HepG2 (cell line): ENCODE results near the gene BATF3. TPM values are rescaled to one million over a fixed set of nuclear protein-coding genes. Genes with fewer than 3 reads are reported as not detected.
A peak's percentile ranks its signal among the peaks of the same experiment; 100 is the strongest.

Source experiments
- CCDC6 ChIP-seq: sonication (generic); formaldehyde crosslinking; IDR thresholded peaks from 2 replicates; pipeline ENCODE4 v1.8.1; 2022; ENCODE audit warnings: mild to moderate bottlenecking, missing genetic modification reagents, moderate library complexity
- ELF3 ChIP-seq: IDR thresholded peaks from 2 replicates; pipeline ENCODE4 v1.6.1; 2016; ENCODE audit warnings: missing genetic modification reagents, missing compliant biosample characterization
- FOXP1 ChIP-seq, 2 experiments: fragments of 450-650 bp in 1 of 2; IDR thresholded peaks; 2 replicates each; pipeline ENCODE4 v1.6.1; 2017 to 2018; ENCODE audit warnings: antibody characterized with exemption in 1 of 2
- HCFC1 ChIP-seq: fragments of 150-350 bp; IDR thresholded peaks from 2 replicates; pipeline ENCODE4 v1.6.1; 2014; ENCODE audit warnings: low read depth, low read length
- IRF2 ChIP-seq: IDR thresholded peaks from 2 replicates; pipeline ENCODE4 v1.6.1; 2018; ENCODE audit warnings: missing genetic modification reagents, missing compliant biosample characterization
- KDM6A ChIP-seq: IDR thresholded peaks from 2 replicates; pipeline ENCODE4 v1.6.1; 2016; ENCODE audit warnings: low read depth
- MBNL3 ChIP-seq: fragments of 250-450 bp; sonication (Bioruptor Pico); conservative IDR thresholded peaks from 2 replicates; pipeline ENCODE4 v1.8.0; 2022; ENCODE audit warnings: mild to moderate bottlenecking, inconsistent platforms
- MED1 ChIP-seq: sonication (generic); formaldehyde crosslinking; IDR thresholded peaks from 2 replicates; pipeline ENCODE4 v1.4.0; 2020; ENCODE audit warnings: missing genetic modification reagents
- NR2F2 ChIP-seq: IDR thresholded peaks from 2 replicates; pipeline ENCODE4 v1.6.1; 2012; ENCODE audit warnings: low read depth, inconsistent platforms, borderline replicate concordance
- TSC22D2 ChIP-seq: sonication (generic); formaldehyde crosslinking; IDR thresholded peaks from 2 replicates; pipeline ENCODE4 v1.5.1; 2020; ENCODE audit warnings: missing genetic modification reagents, mild to moderate bottlenecking, borderline replicate concordance
- ZFP36 ChIP-seq: fragments of 150-350 bp; IDR thresholded peaks from 2 replicates; pipeline ENCODE4 v1.6.1; 2018; ENCODE audit warnings: borderline replicate concordance, low read length, low read depth; ENCODE audit not compliant: partially characterized antibody
- ZNF12 ChIP-seq: sonication (generic); formaldehyde crosslinking; IDR thresholded peaks from 2 replicates; pipeline ENCODE4 v1.5.0; 2020; ENCODE audit warnings: missing genetic modification reagents
- ZNF782 ChIP-seq: sonication (generic); formaldehyde crosslinking; IDR thresholded peaks from 2 replicates; pipeline ENCODE4 v1.4.0; 2020; ENCODE audit warnings: missing genetic modification reagents, mild to moderate bottlenecking, borderline replicate concordance
- ZNF792 ChIP-seq: IDR thresholded peaks from 2 replicates; pipeline ENCODE4 v1.6.1; 2016
- polyA plus RNA-seq, 8 experiments: library from polyadenylated mRNA; depleted of rRNA in 3 of 8; stranded (reverse) in 7 of 8; unstranded in 1 of 8; fragments of >200 nt; fragmentation: Illumina TruSeq in 4 of 8; extraction: Trizol in 4 of 8; gene quantifications; 2 replicates each; pipeline versions ENCODE4 v1.2.1 to v1.2.3, GENCODE V29; 2011 to 2016; ENCODE audit warnings: low read depth in 4 of 8, missing spikeins in 1 of 8, mixed read lengths in 1 of 8; ENCODE audit not compliant: insufficient read depth in 1 of 8
- total RNA-seq, 5 experiments: library from RNA; depleted of rRNA; stranded (reverse); fragments of >200 nt; fragmentation: Illumina TruSeq; extraction: Trizol; gene quantifications; 2 replicates each; pipeline ENCODE4 v1.2.3, GENCODE V29; 2016; ENCODE audit warnings: low read depth in 1 of 5
- TF ChIP-seq, protein P1 (sequence below): sonication (generic); formaldehyde crosslinking; IDR thresholded peaks from 2 replicates; pipeline ENCODE4 v1.5.1; 2020; ENCODE audit warnings: mild to moderate bottlenecking, moderate library complexity, missing genetic modification reagents
- TF ChIP-seq, protein P2 (sequence below): IDR thresholded peaks from 2 replicates; pipeline ENCODE4 v1.6.1; 2016
- TF ChIP-seq, protein P3 (sequence below): sonication (generic); formaldehyde crosslinking; IDR thresholded peaks from 2 replicates; pipeline ENCODE4 v1.4.0; 2020; ENCODE audit warnings: missing genetic modification reagents
- TF ChIP-seq, protein P4 (sequence below): sonication (generic); formaldehyde crosslinking; IDR thresholded peaks from 2 replicates; pipeline ENCODE4 v1.8.0; 2022; ENCODE audit warnings: mild to moderate bottlenecking, missing genetic modification reagents

Gene BATF3
- total and polyA plus RNA-seq, 2 of the 13 experiments (the other 11 are each of a cell fraction or from before 2014, with no cell fraction given) = 0.13 TPM; not detected in 1

DNA sequence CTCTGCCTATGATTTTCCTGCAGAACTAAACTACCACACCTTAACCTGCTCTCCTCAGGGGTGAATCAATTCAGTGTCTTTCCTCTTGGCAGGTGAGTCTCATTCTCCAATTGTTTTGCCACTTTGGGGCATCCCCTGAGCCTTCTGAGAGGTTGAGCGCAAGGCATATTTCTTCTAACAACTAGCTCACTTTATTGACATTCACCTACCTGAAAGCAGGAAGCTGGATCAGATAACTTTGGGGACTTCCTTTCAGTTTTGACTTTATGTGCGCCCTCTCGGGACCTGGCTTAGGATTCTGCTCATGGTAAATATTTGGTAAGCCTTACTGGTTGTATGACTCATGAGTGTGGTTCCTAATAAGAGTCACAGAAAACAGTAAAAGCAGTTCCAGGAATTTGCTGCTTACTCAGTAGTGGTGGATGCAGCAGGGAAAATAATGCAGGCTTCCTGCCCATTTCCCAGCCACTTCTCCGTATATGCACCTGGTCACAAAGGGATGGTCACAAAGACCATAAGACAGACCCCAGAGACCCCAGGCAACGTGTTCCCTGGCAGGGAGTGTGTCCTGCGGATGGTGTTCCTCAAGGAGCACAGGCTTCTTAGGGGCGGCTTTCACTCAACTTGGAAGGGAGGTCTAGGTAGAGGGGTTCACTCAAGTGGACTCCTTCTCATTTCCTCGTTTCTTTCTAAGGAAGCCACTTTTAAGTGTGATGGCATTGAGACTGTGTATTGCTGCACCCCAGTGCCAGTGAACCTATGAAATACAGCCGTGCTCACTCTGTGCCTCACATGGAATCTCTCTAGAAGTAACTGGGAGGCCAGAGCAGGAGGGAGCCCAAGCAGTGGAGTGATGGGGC, 22.0 kb upstream of the BATF3 start (continued):
- peak; percentile 88 for TF ChIP-seq IRF2
- peak; percentile 14; the same call in 1 of the 2 replicates for TF ChIP-seq ZNF12
- 0 out of 2 replicates have a peak, but pooled peaks have one; percentile 33 for TF ChIP-seq KDM6A (CRISPR knock-in tag)
- TF ChIP-seq, protein P1, sequence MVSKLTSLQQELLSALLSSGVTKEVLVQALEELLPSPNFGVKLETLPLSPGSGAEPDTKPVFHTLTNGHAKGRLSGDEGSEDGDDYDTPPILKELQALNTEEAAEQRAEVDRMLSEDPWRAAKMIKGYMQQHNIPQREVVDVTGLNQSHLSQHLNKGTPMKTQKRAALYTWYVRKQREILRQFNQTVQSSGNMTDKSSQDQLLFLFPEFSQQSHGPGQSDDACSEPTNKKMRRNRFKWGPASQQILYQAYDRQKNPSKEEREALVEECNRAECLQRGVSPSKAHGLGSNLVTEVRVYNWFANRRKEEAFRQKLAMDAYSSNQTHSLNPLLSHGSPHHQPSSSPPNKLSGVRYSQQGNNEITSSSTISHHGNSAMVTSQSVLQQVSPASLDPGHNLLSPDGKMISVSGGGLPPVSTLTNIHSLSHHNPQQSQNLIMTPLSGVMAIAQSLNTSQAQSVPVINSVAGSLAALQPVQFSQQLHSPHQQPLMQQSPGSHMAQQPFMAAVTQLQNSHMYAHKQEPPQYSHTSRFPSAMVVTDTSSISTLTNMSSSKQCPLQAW (CRISPR knock-in tag) = peak; percentile 97
- 0 out of 2 replicates have a peak, but pooled peaks have one; percentile 42 for TF ChIP-seq CCDC6 (CRISPR knock-in tag)
- TF ChIP-seq, protein P2, sequence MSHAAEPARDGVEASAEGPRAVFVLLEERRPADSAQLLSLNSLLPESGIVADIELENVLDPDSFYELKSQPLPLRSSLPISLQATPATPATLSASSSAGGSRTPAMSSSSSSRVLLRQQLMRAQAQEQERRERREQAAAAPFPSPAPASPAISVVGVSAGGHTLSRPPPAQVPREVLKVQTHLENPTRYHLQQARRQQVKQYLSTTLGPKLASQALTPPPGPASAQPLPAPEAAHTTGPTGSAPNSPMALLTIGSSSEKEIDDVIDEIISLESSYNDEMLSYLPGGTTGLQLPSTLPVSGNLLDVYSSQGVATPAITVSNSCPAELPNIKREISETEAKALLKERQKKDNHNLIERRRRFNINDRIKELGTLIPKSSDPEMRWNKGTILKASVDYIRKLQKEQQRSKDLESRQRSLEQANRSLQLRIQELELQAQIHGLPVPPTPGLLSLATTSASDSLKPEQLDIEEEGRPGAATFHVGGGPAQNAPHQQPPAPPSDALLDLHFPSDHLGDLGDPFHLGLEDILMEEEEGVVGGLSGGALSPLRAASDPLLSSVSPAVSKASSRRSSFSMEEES (CRISPR knock-in tag) = peak; percentile 48; the same call in 1 of the 2 replicates
- TF ChIP-seq ZNF782 (CRISPR knock-in tag) = 0 out of 2 replicates have a peak, but pooled peaks have one; percentile 27
- no peak for TF ChIP-seq HCFC1
- TF ChIP-seq, protein P3, sequence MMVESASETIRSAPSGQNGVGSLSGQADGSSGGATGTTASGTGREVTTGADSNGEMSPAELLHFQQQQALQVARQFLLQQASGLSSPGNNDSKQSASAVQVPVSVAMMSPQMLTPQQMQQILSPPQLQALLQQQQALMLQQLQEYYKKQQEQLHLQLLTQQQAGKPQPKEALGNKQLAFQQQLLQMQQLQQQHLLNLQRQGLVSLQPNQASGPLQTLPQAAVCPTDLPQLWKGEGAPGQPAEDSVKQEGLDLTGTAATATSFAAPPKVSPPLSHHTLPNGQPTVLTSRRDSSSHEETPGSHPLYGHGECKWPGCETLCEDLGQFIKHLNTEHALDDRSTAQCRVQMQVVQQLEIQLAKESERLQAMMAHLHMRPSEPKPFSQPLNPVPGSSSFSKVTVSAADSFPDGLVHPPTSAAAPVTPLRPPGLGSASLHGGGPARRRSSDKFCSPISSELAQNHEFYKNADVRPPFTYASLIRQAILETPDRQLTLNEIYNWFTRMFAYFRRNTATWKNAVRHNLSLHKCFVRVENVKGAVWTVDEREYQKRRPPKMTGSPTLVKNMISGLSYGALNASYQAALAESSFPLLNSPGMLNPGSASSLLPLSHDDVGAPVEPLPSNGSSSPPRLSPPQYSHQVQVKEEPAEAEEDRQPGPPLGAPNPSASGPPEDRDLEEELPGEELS = peak; percentile 87
- peak; percentile 29 for TF ChIP-seq ZFP36
- TF ChIP-seq NR2F2 = no peak
- TF ChIP-seq ZNF792 (CRISPR knock-in tag) = peak; percentile 89; the same call in 1 of the 2 replicates
- TF ChIP-seq, protein P4, sequence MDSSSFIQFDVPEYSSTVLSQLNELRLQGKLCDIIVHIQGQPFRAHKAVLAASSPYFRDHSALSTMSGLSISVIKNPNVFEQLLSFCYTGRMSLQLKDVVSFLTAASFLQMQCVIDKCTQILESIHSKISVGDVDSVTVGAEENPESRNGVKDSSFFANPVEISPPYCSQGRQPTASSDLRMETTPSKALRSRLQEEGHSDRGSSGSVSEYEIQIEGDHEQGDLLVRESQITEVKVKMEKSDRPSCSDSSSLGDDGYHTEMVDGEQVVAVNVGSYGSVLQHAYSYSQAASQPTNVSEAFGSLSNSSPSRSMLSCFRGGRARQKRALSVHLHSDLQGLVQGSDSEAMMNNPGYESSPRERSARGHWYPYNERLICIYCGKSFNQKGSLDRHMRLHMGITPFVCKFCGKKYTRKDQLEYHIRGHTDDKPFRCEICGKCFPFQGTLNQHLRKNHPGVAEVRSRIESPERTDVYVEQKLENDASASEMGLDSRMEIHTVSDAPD (CRISPR knock-in tag) = peak; percentile 69; the same call in 1 of the 2 replicates
- 0 out of 2 replicates have a peak, but pooled peaks have one; percentile 20 for TF ChIP-seq TSC22D2
- no peak for TF ChIP-seq FOXP1 (IDR thresholded peaks at IDR 0.05)
- peak; percentile 73 for TF ChIP-seq FOXP1 (CRISPR knock-in tag; IDR thresholded peaks at IDR 0.05)
- peak; percentile 96 for TF ChIP-seq ELF3
- TF ChIP-seq MBNL3 (CRISPR knock-in tag) = no peak
- peak; percentile 79 for TF ChIP-seq MED1 (CRISPR knock-in tag)
